Prostate gland (tissue), 2 donors: Measurements from ENCODE around the gene NCK1.

Source experiments
- POLR2A ChIP-seq: fragments of 450-650 bp; IDR thresholded peaks from one replicate; pipeline ENCODE4 v1.6.1; 2016; ENCODE audit warnings: antibody characterized with exemption, mild to moderate bottlenecking
- POLR2AphosphoS5 ChIP-seq: sonication (generic); formaldehyde crosslinking; IDR thresholded peaks from one replicate; pipeline ENCODE4 v1.6.1; 2017; ENCODE audit warnings: antibody characterized with exemption
- TF ChIP-seq, protein P1 (sequence below), 4 experiments: fragments of 200-600 bp in 2 of 4; fragments of 450-650 bp in 2 of 4; sonication (generic) in 2 of 4; IDR thresholded peaks; 1 replicate in 3 of 4; 2 replicates in 1 of 4; pipeline ENCODE4 v1.5.1; 2016 to 2019; ENCODE audit warnings: antibody characterized with exemption in 4 of 4, mild to moderate bottlenecking in 2 of 4, moderate library complexity in 2 of 4

DNA sequence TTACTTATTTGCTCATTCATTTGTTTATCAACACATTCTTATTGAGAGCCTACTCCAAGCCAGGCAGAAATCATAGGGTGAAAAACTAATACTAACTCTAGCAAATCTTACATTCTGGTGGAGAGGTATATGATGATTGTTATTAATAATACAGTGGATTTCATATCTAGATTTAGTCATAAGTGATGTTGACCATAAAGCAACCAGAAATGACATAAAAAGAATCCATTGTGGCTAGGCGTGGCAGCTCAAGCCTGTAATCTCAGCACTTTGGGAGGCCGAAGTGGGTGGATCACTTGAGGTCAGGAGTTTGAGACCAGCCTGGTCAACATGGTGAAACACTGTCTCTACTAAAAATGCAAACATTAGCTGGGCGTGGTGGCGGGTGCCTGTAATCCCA is 69.6 kb downstream of the NCK1 start:
- TF ChIP-seq, protein P1, sequence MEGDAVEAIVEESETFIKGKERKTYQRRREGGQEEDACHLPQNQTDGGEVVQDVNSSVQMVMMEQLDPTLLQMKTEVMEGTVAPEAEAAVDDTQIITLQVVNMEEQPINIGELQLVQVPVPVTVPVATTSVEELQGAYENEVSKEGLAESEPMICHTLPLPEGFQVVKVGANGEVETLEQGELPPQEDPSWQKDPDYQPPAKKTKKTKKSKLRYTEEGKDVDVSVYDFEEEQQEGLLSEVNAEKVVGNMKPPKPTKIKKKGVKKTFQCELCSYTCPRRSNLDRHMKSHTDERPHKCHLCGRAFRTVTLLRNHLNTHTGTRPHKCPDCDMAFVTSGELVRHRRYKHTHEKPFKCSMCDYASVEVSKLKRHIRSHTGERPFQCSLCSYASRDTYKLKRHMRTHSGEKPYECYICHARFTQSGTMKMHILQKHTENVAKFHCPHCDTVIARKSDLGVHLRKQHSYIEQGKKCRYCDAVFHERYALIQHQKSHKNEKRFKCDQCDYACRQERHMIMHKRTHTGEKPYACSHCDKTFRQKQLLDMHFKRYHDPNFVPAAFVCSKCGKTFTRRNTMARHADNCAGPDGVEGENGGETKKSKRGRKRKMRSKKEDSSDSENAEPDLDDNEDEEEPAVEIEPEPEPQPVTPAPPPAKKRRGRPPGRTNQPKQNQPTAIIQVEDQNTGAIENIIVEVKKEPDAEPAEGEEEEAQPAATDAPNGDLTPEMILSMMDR (IDR thresholded peaks at IDR 0.05): no peak
- TF ChIP-seq POLR2AphosphoS5 (no peak), POLR2A (no peak)
